NOMO-1 treated with DMSO at 0.1 percent for 48 hours (cell line): ENCODE measurements around the gene SBK3.
"Not testable (repeated sequence)": the region's sequence is repeated elsewhere in the genome, so short reads cannot be mapped to it uniquely, and the experiment has no call there.

Experiments
- DNase-seq: peaks from one replicate; lab custom pipeline; 2025; ENCODE audit not compliant: unreplicated experiment; lab: John Stamatoyannopoulos, UW

SBK3 gene

GRCh38 chr19:55545443-55545842 is at the start of gene SBK3:
Gene SBK3 (minus strand): TSS chr19:55545543. CDS start chr19:55545543, 0 bp downstream.
- no peak for DNase-seq

GRCh38 chr19:55593096-55593772 is 47.9 kb upstream of the SBK3 start:
- no peak for DNase-seq

GRCh38 chr19:55592391-55593090 is 47.2 kb upstream of the SBK3 start:
- no peak for DNase-seq

- no peak for DNase-seq
Measured at GRCh38 chr19:55591555-55591954, 46.2 kb upstream of the SBK3 start.

- DNase-seq = no peak
Measured at GRCh38 chr19:55590617-55591016, 45.3 kb upstream of the SBK3 start.

- DNase-seq = no peak
Measured at GRCh38 chr19:55590109-55590508, 44.8 kb upstream of the SBK3 start.

GRCh38 chr19:55588738-55589137 is 43.4 kb upstream of the SBK3 start:
- DNase-seq = no peak

- DNase-seq = peak; percentile 77
Measured at GRCh38 chr19:55586976-55587668, 41.8 kb upstream of the SBK3 start.

- no peak for DNase-seq
Measured at GRCh38 chr19:55585658-55586339, 40.5 kb upstream of the SBK3 start.

GRCh38 chr19:55584871-55585270 is 39.5 kb upstream of the SBK3 start:
- no peak for DNase-seq

GRCh38 chr19:55583897-55584296 is 38.6 kb upstream of the SBK3 start:
- DNase-seq = not testable (repeated sequence)

GRCh38 chr19:55582284-55582683 is 36.9 kb upstream of the SBK3 start:
- not testable (repeated sequence) for DNase-seq

- no peak for DNase-seq
Measured at GRCh38 chr19:55581823-55582223, 36.5 kb upstream of the SBK3 start.

- DNase-seq = peak; percentile 10
Measured at GRCh38 chr19:55581145-55581822, 35.9 kb upstream of the SBK3 start.

- peak; percentile 74 for DNase-seq
Measured at GRCh38 chr19:55580628-55581144, 35.3 kb upstream of the SBK3 start, which contains the start of gene ZNF579. Gene ZNF579 (minus strand): TSS chr19:55580848. CDS start chr19:55579639, 1,209 bp downstream.

- DNase-seq = peak; percentile 22
Measured at GRCh38 chr19:55579766-55580621, 34.7 kb upstream of the SBK3 start.

GRCh38 chr19:55578761-55579747 is 33.7 kb upstream of the SBK3 start:
- DNase-seq = no peak

- no peak for DNase-seq
Measured at GRCh38 chr19:55578031-55578760, 32.9 kb upstream of the SBK3 start.
